HL-60/S4 treated with phorbol 12-myristate 13-acetate at 8.2 ng/mL for 4 days and 3 days (cell line): ENCODE measurements around the gene MCRIP2.
"Not testable (repeated sequence)": the region's sequence is repeated elsewhere in the genome, so short reads cannot be mapped to it uniquely, and the experiment has no call there.

Experiments used
- in situ Hi-C: fragments of 300-500 bp; cut with MboI; formaldehyde crosslinking; loops from 2 replicates; pipeline ENCODE4 v1.15.0; 2022; ENCODE audit warnings: low sequenced_read_pairs

MCRIP2 gene

GRCh38 chr16:641326-642188, at the start of gene MCRIP2:
Gene MCRIP2, plus strand, starts transcription at chr16:641828. Its CDS starts 164 bp downstream, at chr16:641992.
- in situ Hi-C loops: no loop called here

GRCh38 chr16:591892-592517, 49.6 kb upstream of the MCRIP2 start:
- in situ Hi-C loops: no loop called here

DNA sequence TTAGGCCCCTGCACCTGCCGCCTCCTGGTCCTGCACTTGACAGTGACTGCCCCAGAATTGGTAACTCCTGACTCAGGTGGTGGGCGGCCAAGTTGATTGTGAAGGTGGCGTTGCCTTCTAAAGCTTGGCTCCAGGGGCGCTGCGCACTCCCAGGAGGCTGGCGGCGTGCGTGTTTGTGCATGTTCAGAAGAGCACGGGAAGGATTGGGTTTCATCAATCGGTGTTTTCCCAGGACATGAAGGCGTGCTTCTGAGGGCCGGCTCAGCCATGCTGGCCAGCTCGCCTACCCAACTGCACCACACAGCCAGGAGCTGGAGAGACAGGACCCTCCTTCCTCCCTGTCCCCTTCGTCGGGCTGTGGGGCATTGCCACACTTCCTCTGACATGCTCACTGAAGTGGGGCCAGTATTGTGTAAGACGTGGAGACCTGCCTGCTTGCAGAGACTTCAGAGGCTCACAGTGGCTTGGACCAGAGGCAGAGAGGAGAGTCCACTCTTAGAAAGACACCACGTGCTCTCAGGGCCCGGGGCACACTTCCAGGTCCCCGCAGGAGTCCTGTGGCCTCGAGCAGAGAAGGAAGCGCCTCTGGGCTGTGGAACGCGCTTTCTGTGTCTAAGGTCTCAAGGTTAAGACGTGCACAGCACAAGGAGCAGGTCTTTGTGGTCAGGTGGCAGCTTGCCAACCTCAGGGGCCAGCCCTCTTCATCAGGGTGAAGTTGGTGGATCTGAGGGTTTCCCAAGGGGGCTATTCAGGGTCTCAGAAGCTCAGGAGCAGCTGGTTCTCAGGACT, 48.9 kb upstream of the MCRIP2 start:
- in situ Hi-C loops: no loop called here

DNA sequence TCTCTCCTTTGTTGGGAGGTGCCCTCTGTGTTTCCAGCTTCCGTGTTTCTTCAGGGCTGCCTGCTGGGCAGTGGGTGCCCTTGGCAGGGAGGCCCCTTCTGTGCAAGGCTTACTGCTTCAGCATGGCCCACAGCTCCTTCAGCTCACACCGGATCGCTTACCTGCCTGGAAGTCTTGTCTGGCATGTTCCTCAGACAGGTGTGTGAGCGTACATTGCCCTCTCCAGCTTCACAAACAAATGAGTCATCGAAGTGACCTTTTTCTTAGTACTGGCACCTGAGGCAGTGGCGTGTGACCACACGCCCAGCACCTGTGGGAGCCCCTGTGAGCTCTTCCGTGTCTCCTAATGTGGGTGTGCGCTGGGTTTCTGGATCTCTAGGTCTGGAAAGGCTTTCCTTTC, 48.2 kb upstream of the MCRIP2 start:
- in situ Hi-C loops: no loop called here

- in situ Hi-C loops: no loop called here
Observed at GRCh38 chr16:593807-594206, 47.8 kb upstream of the MCRIP2 start.

GRCh38 chr16:595094-595528, 46.5 kb upstream of the MCRIP2 start:
- in situ Hi-C loops: no loop called here

GRCh38 chr16:595942-596735, 45.5 kb upstream of the MCRIP2 start:
- in situ Hi-C loops: no loop called here

GRCh38 chr16:596736-597060, 44.9 kb upstream of the MCRIP2 start:
- in situ Hi-C loops: no loop called here

DNA sequence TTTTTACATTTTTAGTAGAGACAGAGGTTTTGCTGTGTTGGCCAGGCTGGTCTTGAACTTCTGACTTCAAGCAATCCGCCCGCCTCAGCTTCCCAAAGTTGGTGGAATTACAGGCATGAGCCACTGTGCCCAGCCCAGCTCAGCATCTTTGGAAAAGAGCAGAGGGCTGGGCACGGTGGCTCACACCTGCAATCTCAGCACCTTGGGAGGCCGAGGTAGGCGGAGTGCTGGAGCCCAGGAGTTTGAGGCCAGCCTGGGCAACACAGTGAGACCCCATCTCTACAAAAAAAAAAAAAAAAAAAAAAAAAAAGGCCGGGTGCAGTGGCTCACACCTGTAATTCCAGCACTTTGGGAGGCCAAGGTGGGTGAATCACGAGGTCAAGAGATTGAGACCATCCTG, 44.0 kb upstream of the MCRIP2 start:
- in situ Hi-C loops: not testable (repeated sequence)

GRCh38 chr16:598823-599739, 42.5 kb upstream of the MCRIP2 start:
- in situ Hi-C loops: no loop called here

- in situ Hi-C loops: no loop called here
Observed at GRCh38 chr16:600781-601180, 40.8 kb upstream of the MCRIP2 start.

DNA sequence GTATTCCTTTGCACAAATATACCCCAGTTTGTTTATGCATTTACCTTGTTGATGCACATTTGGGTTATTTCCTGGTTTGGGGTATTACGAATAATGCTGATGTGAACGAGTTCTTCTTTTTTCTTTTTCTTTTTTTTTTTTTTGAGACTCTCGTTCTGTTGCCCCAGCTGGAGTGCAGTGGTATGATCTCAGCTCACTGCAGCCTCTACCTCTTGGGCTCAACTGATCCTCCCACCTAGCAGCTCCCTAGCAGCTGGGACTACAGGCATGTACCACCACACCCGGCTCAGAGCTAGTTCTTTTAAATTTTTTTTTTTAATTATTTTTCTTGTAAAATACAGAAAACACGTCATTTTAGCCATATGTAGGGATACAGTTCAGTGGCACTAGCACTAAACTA, 37.7 kb upstream of the MCRIP2 start:
- in situ Hi-C loops: no loop called here

GRCh38 chr16:606656-607307, 34.8 kb upstream of the MCRIP2 start:
- in situ Hi-C loops: no loop called here

DNA sequence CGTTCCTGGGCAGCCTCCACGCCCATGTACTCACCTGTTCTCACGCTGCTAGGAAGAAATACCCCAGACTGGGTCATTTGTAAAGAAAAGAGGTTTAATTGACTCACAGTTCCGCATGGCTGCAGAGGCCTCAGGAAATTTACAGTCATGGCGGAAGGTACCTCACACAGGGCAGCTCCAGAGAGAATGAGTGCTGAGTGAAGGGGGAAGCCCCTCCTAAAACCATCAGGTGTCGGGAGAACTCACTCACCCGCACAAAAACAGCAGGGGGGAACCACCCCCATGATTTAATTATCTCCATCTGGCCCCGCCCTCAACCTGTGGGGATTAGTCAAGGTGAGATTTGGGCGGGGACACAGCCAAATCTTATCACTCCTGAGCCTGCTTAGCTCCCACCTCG, 33.6 kb upstream of the MCRIP2 start:
- in situ Hi-C loops: no loop called here

- in situ Hi-C loops: no loop called here
Observed at GRCh38 chr16:609316-609715, 32.3 kb upstream of the MCRIP2 start.

GRCh38 chr16:609984-610383, 31.6 kb upstream of the MCRIP2 start:
- in situ Hi-C loops: no loop called here

GRCh38 chr16:610513-611381, 30.9 kb upstream of the MCRIP2 start:
- in situ Hi-C loops: no loop called here

DNA sequence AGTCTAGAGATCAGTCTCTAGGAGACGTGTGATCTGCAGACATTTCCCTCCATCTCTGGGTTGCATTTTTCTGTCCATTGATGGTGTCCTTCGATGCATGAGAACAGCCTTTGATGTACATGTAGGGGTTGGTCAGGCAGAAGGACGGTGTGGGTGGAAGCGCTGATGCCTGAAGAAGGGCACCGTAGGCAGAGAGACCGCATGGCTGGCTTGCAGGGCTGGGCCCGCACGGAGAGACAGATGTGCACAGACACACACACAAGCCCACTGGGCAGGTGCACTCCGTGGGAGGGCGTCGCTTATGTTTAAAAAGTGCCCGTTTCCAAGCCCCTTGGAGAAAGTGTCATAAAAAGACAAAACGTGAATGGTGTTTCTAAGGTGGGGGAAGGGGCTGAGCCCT, 26.5 kb upstream of the MCRIP2 start:
- in situ Hi-C loops: no loop called here
